Measurements from ENCODE around the gene HMCES. TPM values are rescaled to one million over a fixed set of nuclear protein-coding genes. Genes with fewer than 3 reads are reported as not detected.

The HMCES gene
- total RNA-seq, 2 donors from 2014 or later: 66.6 to 84.3 TPM

DNA sequence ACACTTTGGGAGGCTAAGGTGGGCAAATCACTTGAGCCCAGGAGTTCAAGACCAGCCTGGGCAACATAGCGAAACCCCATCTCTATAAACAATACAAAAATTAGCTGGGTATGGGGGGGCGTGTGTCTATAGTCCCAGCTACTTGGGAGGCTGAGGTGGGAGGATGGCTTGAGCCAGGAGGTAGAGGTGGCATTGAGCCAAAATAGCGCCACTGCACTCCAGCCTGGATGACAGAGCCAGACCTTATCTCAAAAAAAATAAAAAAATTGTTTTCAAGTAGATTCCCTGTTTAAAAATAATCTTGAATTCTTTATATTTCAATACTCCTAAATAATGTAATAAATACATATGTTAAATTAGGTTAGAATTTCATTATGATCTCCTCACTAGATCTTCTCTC, 9.8 kb downstream of the HMCES start:
- Mint-ChIP-seq H3K4me3 (no peak overlapping the region), H3K9me3 (no peaks in the 10 kb centered on the region), H3K27ac (no peak overlapping the region), H3K4me1 (ENCODE audit: low read depth) (no peaks in the 10 kb centered on the region), H3K36me3 (ENCODE audit: insufficient read depth in 2 of 2) (peaks cover 0 to 16% of the 10 kb centered on the region in 2 donors), H3K27me3 (ENCODE audit: low read depth) (no peaks in the 10 kb centered on the region)
- ATAC-seq (replicated peaks in 1 of 2) (no peak), DNase-seq (no peak)

DNA sequence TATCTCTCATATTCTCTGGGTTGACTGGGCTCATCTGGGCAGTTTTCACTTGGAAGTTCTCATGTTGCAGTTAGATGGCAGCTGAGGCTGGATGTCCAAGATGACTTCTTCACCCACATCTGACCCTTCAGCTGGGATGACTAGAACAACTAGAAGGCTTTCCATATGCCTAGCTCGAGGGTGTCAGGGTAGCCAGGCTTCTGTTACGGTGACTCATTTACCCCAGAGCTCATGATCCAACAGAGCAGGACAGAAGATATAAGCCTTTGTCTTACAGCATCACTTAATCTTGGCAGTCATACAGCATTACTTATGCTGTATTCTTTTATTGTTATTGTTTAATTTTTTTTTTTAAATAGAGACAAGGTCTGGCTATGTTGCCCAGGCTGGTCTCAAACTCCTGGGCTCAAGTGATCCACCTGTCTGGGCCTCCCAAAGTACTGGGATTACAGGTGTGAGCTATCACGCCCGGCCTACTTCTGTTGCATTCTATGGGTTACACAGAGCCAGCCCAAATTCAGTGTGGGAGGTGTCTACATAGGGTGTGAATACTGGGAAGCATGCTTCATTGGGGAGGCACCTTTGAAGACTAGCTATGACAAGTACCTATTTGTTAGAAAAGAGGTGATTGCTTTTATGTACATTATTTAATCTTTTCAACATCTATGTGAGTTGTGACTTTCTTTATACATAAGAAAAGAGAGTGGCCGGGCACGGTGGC, 10.7 kb downstream of the HMCES start:
- Mint-ChIP-seq H3K4me1 (ENCODE audit: low read depth) (no peaks in the 10 kb centered on the region), H3K9me3 (no peaks in the 10 kb centered on the region), H3K27me3 (ENCODE audit: low read depth) (no peaks in the 10 kb centered on the region), H3K27ac (no peak overlapping the region), H3K36me3 (ENCODE audit: insufficient read depth in 2 of 2) (peaks cover 0 to 18% of the 10 kb centered on the region in 2 donors), H3K4me3 (no peak overlapping the region)
- ATAC-seq (replicated peaks in 1 of 2) (no peak), DNase-seq (no peak)

DNA sequence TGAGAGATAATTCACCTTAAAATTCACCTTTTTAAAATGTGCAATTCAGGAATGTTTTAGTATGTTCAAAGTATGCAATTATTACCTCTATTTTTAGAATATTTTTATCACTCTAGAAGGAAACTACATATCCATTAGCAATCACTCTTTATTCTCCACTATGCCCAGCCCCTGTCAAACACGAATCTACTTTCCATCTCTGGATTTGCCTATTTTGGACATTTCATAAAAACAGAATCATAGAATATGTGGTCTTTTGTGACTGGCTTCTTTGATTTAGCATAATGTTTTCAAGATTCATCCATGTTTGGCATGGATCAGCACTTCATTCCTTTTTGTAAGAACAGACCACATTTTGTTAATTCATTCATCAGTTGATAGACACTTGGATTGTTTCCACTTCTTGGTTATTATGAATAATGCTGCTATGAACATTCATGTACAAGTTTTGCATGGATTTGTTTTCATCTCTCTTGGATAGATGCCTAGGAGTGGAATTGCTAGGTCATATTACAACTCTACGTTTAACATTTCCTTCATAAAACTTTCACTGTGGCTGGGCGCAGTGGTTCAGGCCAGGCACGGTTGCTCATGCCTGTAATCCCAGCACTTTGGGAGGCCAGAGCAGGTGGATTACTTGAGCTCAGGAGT, 12.7 kb downstream of the HMCES start:
- H3K36me3 Mint-ChIP-seq (ENCODE audit: insufficient read depth in 2 of 2): peaks cover 0 to 23% of the 10 kb centered on the region in 2 donors
- no peaks in the 10 kb centered on the region for H3K9me3 Mint-ChIP-seq
- DNase-seq (no peak), ATAC-seq (replicated peaks in 1 of 2) (no peak)
- H3K27me3 Mint-ChIP-seq (ENCODE audit: low read depth): no peaks in the 10 kb centered on the region
- H3K27ac Mint-ChIP-seq: no peak overlapping the region
- no peak overlapping the region for H3K4me3 Mint-ChIP-seq
- H3K4me1 Mint-ChIP-seq (ENCODE audit: low read depth): no peaks in the 10 kb centered on the region

DNA sequence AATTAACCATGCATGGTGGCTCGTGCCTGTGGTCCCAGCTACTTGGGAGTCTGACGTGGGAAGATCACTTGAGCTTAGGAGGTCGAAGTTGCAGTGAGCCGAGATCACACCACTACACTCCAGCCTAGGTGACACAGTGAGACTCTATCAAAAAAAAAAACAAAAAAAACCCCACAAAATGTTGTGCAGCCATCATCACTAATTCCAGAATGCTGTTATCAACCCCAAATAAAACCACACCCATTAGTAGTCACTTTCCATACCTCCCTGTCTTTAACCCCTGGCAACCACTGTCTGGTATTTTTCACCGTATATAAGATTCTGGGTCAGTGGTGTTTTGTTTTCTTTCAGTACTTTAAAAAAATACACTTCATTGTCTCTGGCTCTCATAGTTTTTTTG, 16.6 kb downstream of the HMCES start:
- H3K27ac Mint-ChIP-seq: no peak overlapping the region
- H3K4me1 Mint-ChIP-seq (ENCODE audit: low read depth): no peaks in the 10 kb centered on the region
- no peak for DNase-seq
- H3K27me3 Mint-ChIP-seq (ENCODE audit: low read depth): no peaks in the 10 kb centered on the region
- H3K36me3 Mint-ChIP-seq (ENCODE audit: insufficient read depth in 2 of 2): peaks cover 0 to 23% of the 10 kb centered on the region in 2 donors
- H3K4me3 Mint-ChIP-seq: no peak overlapping the region
- ATAC-seq (replicated peaks in 1 of 2): no peak
- H3K9me3 Mint-ChIP-seq: no peaks in the 10 kb centered on the region

DNA sequence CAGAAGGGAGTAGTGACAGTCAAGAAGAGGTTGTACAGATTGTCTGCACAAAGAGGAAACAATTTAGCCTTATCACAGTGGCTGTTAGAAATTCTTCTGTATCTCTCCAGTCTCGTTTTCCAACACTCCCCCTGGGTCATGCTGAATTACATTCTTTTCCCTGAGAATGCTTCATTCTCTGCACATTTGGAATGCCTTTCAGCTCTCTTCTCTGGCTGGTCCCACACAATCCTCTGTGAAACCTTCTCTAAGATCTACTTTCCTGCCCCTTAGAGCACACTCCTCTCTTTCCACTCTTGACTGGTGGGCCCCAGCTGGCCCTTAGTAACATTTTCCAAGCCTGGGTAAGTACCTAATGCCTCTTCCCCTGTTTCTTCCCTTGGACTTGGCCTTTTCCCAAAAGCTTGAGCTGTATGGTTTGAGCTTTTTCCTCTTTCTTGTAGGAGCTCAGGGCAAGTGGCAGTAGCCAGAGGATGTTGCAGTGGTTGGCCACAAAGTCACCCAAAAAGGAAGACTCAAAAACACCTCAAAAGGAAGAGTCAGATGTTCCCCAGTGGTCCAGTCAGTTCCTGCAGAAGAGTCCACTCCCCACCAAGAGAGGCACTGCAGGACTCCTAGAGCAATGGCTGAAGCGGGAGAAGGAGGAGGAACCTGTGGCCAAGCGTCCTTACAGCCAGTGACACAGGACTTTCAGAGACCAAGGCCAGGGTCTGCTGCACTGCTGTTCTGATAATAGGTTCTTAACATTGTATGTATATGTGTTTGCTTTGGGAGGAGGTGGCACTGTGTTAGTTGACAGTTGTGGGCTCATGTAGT, 25.7 kb downstream of the HMCES start:
- Mint-ChIP-seq H3K4me3 (no peak overlapping the region), H3K36me3 (ENCODE audit: insufficient read depth in 2 of 2) (peaks cover 4 to 12% of the 10 kb centered on the region in 2 donors), H3K27me3 (ENCODE audit: low read depth) (no peaks in the 10 kb centered on the region), H3K9me3 (no peaks in the 10 kb centered on the region), H3K4me1 (ENCODE audit: low read depth) (peaks cover 44% of the 10 kb centered on the region), H3K27ac (peak overlapping the region; percentile 5)
- DNase-seq: no peak
- ATAC-seq (replicated peaks in 1 of 2): no peak

DNA sequence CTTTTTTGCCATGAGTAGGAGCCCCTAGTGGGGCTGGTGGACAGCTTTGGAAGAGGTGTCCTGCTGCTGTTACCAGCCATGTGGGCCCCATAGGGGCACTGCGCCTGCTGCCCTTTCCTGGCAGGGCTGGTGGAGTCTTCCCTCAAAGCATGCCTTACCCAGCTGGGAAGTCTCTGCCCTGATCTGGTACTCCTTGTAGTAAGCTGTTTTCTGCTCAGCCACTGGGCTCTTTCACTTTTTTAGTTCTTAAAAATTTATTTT, 26.2 kb downstream of the HMCES start:
- Mint-ChIP-seq H3K36me3 (ENCODE audit: insufficient read depth in 2 of 2) (peaks cover 4 to 11% of the 10 kb centered on the region in 2 donors), H3K4me1 (ENCODE audit: low read depth) (peaks cover 47% of the 10 kb centered on the region), H3K4me3 (no peak overlapping the region), H3K27me3 (ENCODE audit: low read depth) (no peaks in the 10 kb centered on the region), H3K9me3 (no peaks in the 10 kb centered on the region), H3K27ac (peak overlapping the region; percentile 5)
- ATAC-seq (replicated peaks in 1 of 2) (no peak), DNase-seq (no peak)

DNA sequence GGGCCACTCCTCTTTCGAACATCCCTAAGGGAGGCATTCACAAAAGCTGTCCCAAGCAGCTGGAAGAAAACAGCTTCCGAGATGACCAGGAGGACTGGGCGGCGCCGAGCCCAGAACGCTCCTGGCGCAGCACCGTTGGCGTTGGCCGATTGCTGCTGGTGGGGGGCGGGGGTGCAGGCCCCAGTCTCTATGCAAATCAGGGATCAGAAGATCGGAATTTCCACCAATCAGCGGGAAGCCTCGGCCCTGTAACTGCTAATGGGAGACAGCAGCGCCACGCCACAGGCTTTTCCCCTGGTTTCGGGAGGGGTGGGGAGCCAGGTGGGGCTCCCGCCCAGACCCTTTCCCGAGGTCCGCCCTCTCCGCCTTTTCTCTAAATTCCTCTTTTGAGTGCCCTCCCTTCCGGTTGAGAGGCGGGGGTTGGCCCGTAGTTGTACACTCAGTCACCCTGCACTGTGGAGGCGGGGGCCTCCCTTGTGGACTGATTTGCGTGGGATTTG, 27.0 kb downstream of the HMCES start:
- H3K27ac Mint-ChIP-seq: peak overlapping the region; percentile 75
- no peaks in the 10 kb centered on the region for H3K27me3 Mint-ChIP-seq (ENCODE audit: low read depth)
- peaks cover 4 to 9% of the 10 kb centered on the region in 2 donors for H3K36me3 Mint-ChIP-seq (ENCODE audit: insufficient read depth in 2 of 2)
- H3K9me3 Mint-ChIP-seq: no peaks in the 10 kb centered on the region
- peak; percentile 29 to 35 for ATAC-seq (replicated peaks in 1 of 2)
- H3K4me3 Mint-ChIP-seq: peak overlapping the region; percentile 27 to 49
- H3K4me1 Mint-ChIP-seq (ENCODE audit: low read depth): peaks cover 51% of the 10 kb centered on the region
- DNase-seq: peak in 1 of 2 donors; percentile 34

DNA sequence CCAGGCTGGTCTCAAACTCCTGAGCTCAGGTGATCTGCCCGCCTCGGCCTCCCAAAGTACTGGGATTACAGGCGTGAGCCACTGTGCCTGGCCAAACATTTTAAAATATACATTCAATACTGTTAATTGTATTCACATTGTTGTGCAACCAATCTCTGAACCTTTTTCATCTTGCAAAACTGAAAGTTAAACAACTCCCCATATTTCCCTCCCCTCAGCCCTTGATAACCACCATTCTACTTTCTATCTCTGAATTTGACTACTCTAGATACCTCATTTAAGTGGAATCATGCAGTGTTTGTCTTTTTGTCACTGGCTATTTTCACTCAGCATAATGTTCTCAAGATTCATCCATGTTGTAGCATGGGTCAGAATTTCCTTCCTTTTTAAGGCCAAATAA, 30.0 kb downstream of the HMCES start:
- H3K27me3 Mint-ChIP-seq (ENCODE audit: low read depth): no peaks in the 10 kb centered on the region
- no peak overlapping the region for H3K27ac Mint-ChIP-seq
- DNase-seq: no peak
- H3K9me3 Mint-ChIP-seq: no peaks in the 10 kb centered on the region
- peaks cover 73% of the 10 kb centered on the region for H3K4me1 Mint-ChIP-seq (ENCODE audit: low read depth)
- ATAC-seq (replicated peaks in 1 of 2): peak; percentile 6 to 9
- H3K36me3 Mint-ChIP-seq (ENCODE audit: insufficient read depth in 2 of 2): peaks cover 2 to 6% of the 10 kb centered on the region in 2 donors
- no peak overlapping the region for H3K4me3 Mint-ChIP-seq

DNA sequence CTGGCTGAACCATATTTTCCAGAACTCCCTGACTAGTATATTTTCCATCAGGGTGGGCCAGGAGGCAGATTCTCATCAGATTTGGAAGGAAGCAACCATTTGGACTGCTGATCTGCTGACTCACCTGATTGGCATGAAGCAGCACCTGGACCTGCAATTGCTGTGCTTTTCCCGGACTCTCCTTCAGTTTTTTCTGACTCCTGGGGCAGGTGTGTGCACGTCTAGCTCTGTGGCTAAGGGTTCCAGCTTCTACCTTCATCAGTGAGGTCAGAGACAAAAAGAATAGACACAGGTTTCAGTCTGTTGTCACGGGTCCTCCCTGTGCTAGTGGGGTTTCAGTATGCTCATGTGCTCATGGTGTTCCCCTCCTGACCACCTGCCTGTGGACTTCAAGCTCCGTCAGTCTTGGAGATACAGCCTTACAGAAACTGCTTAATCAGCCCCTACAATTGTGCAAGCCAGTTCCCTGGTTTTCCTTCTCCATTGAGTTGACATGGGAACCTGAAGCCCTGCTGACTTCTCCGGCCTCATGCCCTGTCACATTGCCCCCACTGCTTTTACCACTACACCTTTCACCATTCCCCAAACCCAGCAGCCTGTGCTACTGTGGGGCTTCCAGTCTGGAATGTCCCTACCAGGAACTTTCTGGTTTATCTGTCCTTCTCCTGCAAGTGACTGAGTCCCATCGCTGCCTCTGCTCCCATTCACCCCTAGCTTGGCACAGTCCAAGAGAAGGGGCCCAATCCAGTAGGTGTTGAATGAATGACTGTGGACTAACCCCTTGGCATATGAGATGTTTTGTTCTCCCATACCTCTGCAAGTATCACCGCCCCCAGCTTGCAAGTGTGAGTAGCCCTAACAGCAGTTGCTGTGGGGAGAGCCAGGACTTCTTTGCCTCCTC, 31.7 kb downstream of the HMCES start:
- H3K27ac Mint-ChIP-seq: peak overlapping the region; percentile 21
- H3K9me3 Mint-ChIP-seq: no peaks in the 10 kb centered on the region
- no peaks in the 10 kb centered on the region for H3K27me3 Mint-ChIP-seq (ENCODE audit: low read depth)
- ATAC-seq (replicated peaks in 1 of 2) (no peak), DNase-seq (no peak)
- no peak overlapping the region for H3K4me3 Mint-ChIP-seq
- H3K36me3 Mint-ChIP-seq (ENCODE audit: insufficient read depth in 2 of 2): peaks cover 0 to 4% of the 10 kb centered on the region in 2 donors
- H3K4me1 Mint-ChIP-seq (ENCODE audit: low read depth): peaks cover 65% of the 10 kb centered on the region

DNA sequence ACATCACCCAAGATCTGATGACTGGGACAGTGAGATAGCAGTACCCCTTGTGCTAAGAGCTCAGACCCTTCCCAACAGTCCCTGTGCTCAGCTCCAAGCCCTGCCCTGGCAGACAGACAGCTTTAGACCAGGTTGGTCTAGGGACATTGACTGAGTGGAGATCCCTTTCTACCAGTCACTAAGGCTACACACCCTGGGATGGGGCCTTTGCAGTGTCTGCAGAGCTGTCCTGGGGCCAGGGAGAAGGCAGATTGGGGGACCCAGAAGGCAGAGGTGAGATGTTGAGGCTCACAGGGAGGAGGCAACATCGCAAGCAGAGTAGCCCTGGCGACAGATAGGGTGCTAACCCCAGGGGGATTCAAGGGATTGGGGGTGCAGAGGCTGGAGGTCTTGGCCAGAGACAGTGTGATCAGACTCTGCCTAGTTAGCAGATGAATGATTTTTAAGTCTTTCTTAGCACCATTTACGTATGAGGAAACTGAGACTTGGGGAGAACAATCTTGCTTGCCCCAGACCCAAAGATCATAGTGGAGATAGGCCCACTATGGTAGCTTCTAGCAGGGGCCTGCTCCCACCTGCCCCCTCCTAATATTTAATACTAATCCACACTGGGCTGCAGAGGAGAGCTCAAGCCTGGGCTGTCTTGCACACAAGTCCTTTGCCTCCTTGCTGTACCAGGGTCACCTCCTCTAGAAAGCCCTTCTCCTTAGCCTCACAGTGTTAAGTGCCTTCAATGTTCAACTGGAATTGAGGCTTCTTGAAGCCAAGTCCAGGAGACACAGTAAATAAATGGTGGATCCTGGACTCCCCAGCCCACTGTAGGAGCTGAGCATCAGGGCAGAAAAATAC, 32.6 kb downstream of the HMCES start:
- ATAC-seq (replicated peaks in 1 of 2): no peak
- H3K27ac Mint-ChIP-seq: peak overlapping the region; percentile 64
- peaks cover 0 to 5% of the 10 kb centered on the region in 2 donors for H3K36me3 Mint-ChIP-seq (ENCODE audit: insufficient read depth in 2 of 2)
- H3K4me3 Mint-ChIP-seq: no peak overlapping the region
- no peak for DNase-seq
- H3K4me1 Mint-ChIP-seq (ENCODE audit: low read depth): peaks cover 56% of the 10 kb centered on the region
- no peaks in the 10 kb centered on the region for H3K9me3 Mint-ChIP-seq
- H3K27me3 Mint-ChIP-seq (ENCODE audit: low read depth): no peaks in the 10 kb centered on the region

DNA sequence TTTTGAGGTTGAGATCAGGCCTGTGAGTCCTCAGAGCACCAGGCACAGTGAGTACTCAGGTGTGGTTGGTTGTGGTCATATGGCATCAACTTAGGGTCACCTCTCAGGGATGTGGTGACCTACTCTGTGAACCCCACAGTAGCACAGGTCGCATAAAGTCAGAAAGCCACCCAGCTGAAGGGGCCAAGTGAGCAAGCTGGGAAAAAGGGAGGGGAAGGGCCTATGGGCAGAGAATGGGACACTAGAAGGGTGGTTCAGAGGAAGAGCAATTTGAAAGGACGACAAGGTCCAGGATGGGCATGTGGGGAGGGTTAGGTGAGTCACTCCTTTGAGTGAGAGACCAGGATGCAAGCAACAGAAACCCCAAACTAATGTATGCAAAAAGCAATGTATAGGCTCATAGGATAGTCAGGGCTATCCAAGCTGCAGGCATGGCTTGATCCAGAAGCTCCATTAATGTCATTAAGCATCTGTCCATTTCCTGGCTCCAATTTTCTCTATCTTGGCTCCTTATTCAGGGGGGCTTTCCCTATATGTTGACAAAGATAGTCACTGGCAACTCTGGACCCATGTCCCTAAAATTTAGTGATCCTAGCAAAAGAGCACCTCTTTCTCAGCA, 33.5 kb downstream of the HMCES start:
- peak; percentile 44 to 54 for DNase-seq
- Mint-ChIP-seq H3K9me3 (no peaks in the 10 kb centered on the region), H3K36me3 (ENCODE audit: insufficient read depth in 2 of 2) (peaks cover 0 to 5% of the 10 kb centered on the region in 2 donors), H3K27me3 (ENCODE audit: low read depth) (no peaks in the 10 kb centered on the region), H3K27ac (peak overlapping the region; percentile 36), H3K4me1 (ENCODE audit: low read depth) (peaks cover 49% of the 10 kb centered on the region), H3K4me3 (peak overlapping the region; percentile 23 to 40)
- ATAC-seq (replicated peaks in 1 of 2): peak; percentile 39 to 46
